HepG2 (cell line): Measurements from ENCODE around the gene CD72. TPM values are rescaled to one million over a fixed set of nuclear protein-coding genes. Genes with fewer than 3 reads are reported as not detected.
A peak's percentile ranks its signal among the peaks of the same experiment; 100 is the strongest.

Experiments
- FOXC1 ChIP-seq: sonication (generic); formaldehyde crosslinking; IDR thresholded peaks from 2 replicates; pipeline ENCODE4 v1.8.0; 2022; ENCODE audit warnings: mild to moderate bottlenecking, missing genetic modification reagents, borderline replicate concordance
- HIC2 ChIP-seq: sonication (generic); formaldehyde crosslinking; IDR thresholded peaks from 2 replicates; pipeline ENCODE4 v1.9.0; 2022; ENCODE audit warnings: low read depth, missing genetic modification reagents
- KDM5B ChIP-seq: sonication (generic); formaldehyde crosslinking; IDR thresholded peaks from 2 replicates; pipeline ENCODE4 v1.4.0; 2020; ENCODE audit warnings: missing genetic modification reagents, mild to moderate bottlenecking, borderline replicate concordance
- MIER2 ChIP-seq: IDR thresholded peaks from 2 replicates; pipeline ENCODE4 v1.6.1; 2016; ENCODE audit warnings: missing biosample characterization, missing genetic modification reagents
- NCOA2 ChIP-seq: sonication (generic); formaldehyde crosslinking; IDR thresholded peaks from 2 replicates; pipeline ENCODE4 v1.8.0; 2022; ENCODE audit warnings: inconsistent platforms
- RBM39 ChIP-seq: fragments of 200-400 bp; formaldehyde crosslinking; IDR thresholded peaks from one replicate; pipeline ENCODE4 v1.6.1; 2018; ENCODE audit warnings: antibody characterized with exemption, mild to moderate bottlenecking, low read depth, low read length; ENCODE audit not compliant: poor library complexity, severe bottlenecking
- ZNF225 ChIP-seq: sonication (generic); formaldehyde crosslinking; IDR thresholded peaks from 2 replicates; pipeline ENCODE4 v1.4.0; 2020; ENCODE audit warnings: mild to moderate bottlenecking, missing genetic modification reagents
- ZNF543 ChIP-seq: sonication (generic); formaldehyde crosslinking; IDR thresholded peaks from 2 replicates; pipeline ENCODE4 v1.4.0; 2020; ENCODE audit warnings: mild to moderate bottlenecking, missing genetic modification reagents
- ZNF564 ChIP-seq: sonication (generic); formaldehyde crosslinking; IDR thresholded peaks from 2 replicates; pipeline ENCODE4 v1.8.1; 2023; ENCODE audit warnings: mild to moderate bottlenecking, missing genetic modification reagents
- ZNF782 ChIP-seq: sonication (generic); formaldehyde crosslinking; IDR thresholded peaks from 2 replicates; pipeline ENCODE4 v1.4.0; 2020; ENCODE audit warnings: missing genetic modification reagents, mild to moderate bottlenecking, borderline replicate concordance
- ZNF788 ChIP-seq: sonication (generic); formaldehyde crosslinking; IDR thresholded peaks from 2 replicates; pipeline ENCODE4 v1.5.0; 2020; ENCODE audit warnings: mild to moderate bottlenecking, missing genetic modification reagents, borderline replicate concordance
- ZNF83 ChIP-seq: sonication (generic); formaldehyde crosslinking; IDR thresholded peaks from 2 replicates; pipeline ENCODE4 v1.4.0; 2020; ENCODE audit warnings: missing genetic modification reagents, mild to moderate bottlenecking, borderline replicate concordance
- polyA plus RNA-seq, 8 experiments: library from polyadenylated mRNA; depleted of rRNA in 3 of 8; stranded (reverse) in 7 of 8; unstranded in 1 of 8; fragments of >200 nt; fragmentation: Illumina TruSeq in 4 of 8; extraction: Trizol in 4 of 8; gene quantifications; 2 replicates each; pipeline versions ENCODE4 v1.2.1 to v1.2.3, GENCODE V29; 2011 to 2016; ENCODE audit warnings: low read depth in 4 of 8, missing spikeins in 1 of 8, mixed read lengths in 1 of 8; ENCODE audit not compliant: insufficient read depth in 1 of 8
- total RNA-seq, 5 experiments: library from RNA; depleted of rRNA; stranded (reverse); fragments of >200 nt; fragmentation: Illumina TruSeq; extraction: Trizol; gene quantifications; 2 replicates each; pipeline ENCODE4 v1.2.3, GENCODE V29; 2016; ENCODE audit warnings: low read depth in 1 of 5

The CD72 gene
- total and polyA plus RNA-seq, 2 of the 13 experiments (the other 11 are each of a cell fraction or from before 2014, with no cell fraction given): 0.18 to 1.1 TPM

GRCh38 chr9:35658137-35658967, 40.1 kb upstream of the CD72 start, which contains the start of gene CCDC107 (continued):
- TF ChIP-seq HIC2 (CRISPR knock-in tag): 0 out of 2 replicates have a peak, but pooled peaks have one; percentile 51
- no peak for TF ChIP-seq ZNF83 (CRISPR knock-in tag)
- TF ChIP-seq ZNF788 (CRISPR knock-in tag): peak; percentile 65; the same call in 1 of the 2 replicates
- TF ChIP-seq ZNF543 (CRISPR knock-in tag): peak; percentile 68
- TF ChIP-seq ZNF225 (CRISPR knock-in tag): 0 out of 2 replicates have a peak, but pooled peaks have one; percentile 65
- peak; percentile 15; the same call in 1 of the 2 replicates for TF ChIP-seq NCOA2 (CRISPR knock-in tag)
- no peak for TF ChIP-seq ZNF782 (CRISPR knock-in tag)
- TF ChIP-seq MIER2 (CRISPR knock-in tag): 0 out of 2 replicates have a peak, but pooled peaks have one; percentile 29
- TF ChIP-seq RBM39: peak; percentile 78
- TF ChIP-seq ZNF564 (CRISPR knock-in tag): 0 out of 2 replicates have a peak, but pooled peaks have one; percentile 40
- TF ChIP-seq FOXC1 (CRISPR knock-in tag): peak; percentile 77
- peak; percentile 76 for TF ChIP-seq KDM5B (CRISPR knock-in tag)
